GM12878 (cell line): Measurements from ENCODE around the gene PLEKHH2.

Experiments
- ASH2L ChIP-seq: fragments of 300-600, 200-600 bp; sonication (generic); IDR thresholded peaks from 2 replicates; pipeline ENCODE4 v1.6.1; 2017; ENCODE audit warnings: low read depth, mild to moderate bottlenecking, borderline replicate concordance
- CEBPB ChIP-seq, 2 experiments: fragments of 150-350 bp in 1 of 2; IDR thresholded peaks; 2 replicates each; pipeline ENCODE4 v1.6.1; 2012 to 2014; ENCODE audit warnings: low read depth in 2 of 2, low read length in 2 of 2, borderline replicate concordance in 1 of 2, inconsistent platforms in 1 of 2
- CTCF ChIP-seq, 3 experiments: IDR thresholded peaks in 2 of 3; conservative IDR thresholded peaks in 1 of 3; 2 replicates each; pipeline ENCODE4 v1.5.1; 2011; ENCODE audit warnings: low read depth in 3 of 3, low read length in 3 of 3, mild to moderate bottlenecking in 3 of 3, control low read depth in 2 of 3, moderate library complexity in 2 of 3, inconsistent platforms in 1 of 3, mixed read lengths in 1 of 3; ENCODE audit not compliant: control insufficient read depth in 2 of 3, insufficient read depth in 1 of 3; ENCODE audit errors: extremely low read depth in 1 of 3
- NFYB ChIP-seq: IDR thresholded peaks from 2 replicates; pipeline ENCODE4 v1.6.1; 2011; ENCODE audit warnings: low read depth, mild to moderate bottlenecking, low read length, improper control_type of control experiment, moderate library complexity; ENCODE audit not compliant: insufficient read depth
- SIN3A ChIP-seq: IDR thresholded peaks from 2 replicates; pipeline ENCODE4 v1.6.1; 2012; ENCODE audit warnings: low read depth, low read length, improper control_type of control experiment
- TCF3 ChIP-seq: IDR thresholded peaks from 2 replicates; pipeline ENCODE4 v1.6.1; 2012; ENCODE audit warnings: low read depth, mild to moderate bottlenecking, low read length, borderline replicate concordance; ENCODE audit not compliant: insufficient read depth

GRCh38 chr2:43593254-43593653 lies 43.8 kb upstream of the PLEKHH2 start:
- TF ChIP-seq ASH2L, result no peak
- no peak for TF ChIP-seq SIN3A
- no peak for TF ChIP-seq CTCF (IDR thresholded peaks at IDR 0.05 in 2 of 3, conservative IDR thresholded peaks at IDR 0.05 in 1 of 3; ENCODE audit: control insufficient read depth in 2 of 3, extremely low read depth in 1 of 3, insufficient read depth in 1 of 3, low read depth in 3 of 3, low read length in 3 of 3)
- no peak for TF ChIP-seq NFYB
- TF ChIP-seq TCF3, result no peak
- TF ChIP-seq CEBPB (IDR thresholded peaks at IDR 0.05; ENCODE audit: borderline replicate concordance in 1 of 2, low read depth in 2 of 2, low read length in 2 of 2), result no peak
